Measurements from ENCODE around the gene CYP4X1. TPM values are rescaled to one million over a fixed set of nuclear protein-coding genes. Genes with fewer than 3 reads are reported as not detected.
"Not testable (repeated sequence)": the region's sequence is repeated elsewhere in the genome, so short reads cannot be mapped to it uniquely, and the experiment has no call there.

Gene CYP4X1
- total RNA-seq, 1 experiment from 2014 or later = not detected

- peak; percentile 1 for DNase-seq (ENCODE audit: low read depth)
These were observed 45.6 kb downstream of the CYP4X1 start for GRCh38 chr1:47069080-47069479.

GRCh38 chr1:47069509-47069908 lies 46.0 kb downstream of the CYP4X1 start:
- not testable (repeated sequence) for DNase-seq (ENCODE audit: low read depth)

GRCh38 chr1:47089356-47089755 lies 65.9 kb downstream of the CYP4X1 start:
- peak; percentile 20 for DNase-seq (ENCODE audit: low read depth)

- not testable (repeated sequence) for DNase-seq (ENCODE audit: low read depth)
These were observed 68.0 kb downstream of the CYP4X1 start for GRCh38 chr1:47091476-47091875.

Other genes starting within 250 kb of the CYP4X1 start
- not detected in 2 replicates for gene CYP4B1, start 224.6 kb upstream of the CYP4X1 start, total RNA-seq (2014; rRNA removed; shearing (Covaris generic))
- gene CYP4A11, start 82.2 kb upstream of the CYP4X1 start, total RNA-seq (2014; rRNA removed; shearing (Covaris generic)) = not detected in 2 replicates
- gene CYP4Z1, start 43.6 kb downstream of the CYP4X1 start, total RNA-seq (2014; rRNA removed; shearing (Covaris generic)) = not detected in 2 replicates
- not detected in 2 replicates for gene CYP4A22, start 113.8 kb downstream of the CYP4X1 start, total RNA-seq (2014; rRNA removed; shearing (Covaris generic))
- gene PDZK1IP1, start 166.4 kb downstream of the CYP4X1 start, total RNA-seq (2014; rRNA removed; shearing (Covaris generic)) = 0.49 and 0.81 TPM in 2 replicates
- gene TAL1, start 208.6 kb downstream of the CYP4X1 start, total RNA-seq (2014; rRNA removed; shearing (Covaris generic)) = not detected in 2 replicates

Data from M059J (cell line).